ENCODE results near the gene NDRG4. TPM values are rescaled to one million over a fixed set of nuclear protein-coding genes. Genes with fewer than 3 reads are reported as not detected.

Gene NDRG4
- total and polyA plus RNA-seq, 2 experiments from 2014 or later, result 3.4 to 7.1 TPM

DNA sequence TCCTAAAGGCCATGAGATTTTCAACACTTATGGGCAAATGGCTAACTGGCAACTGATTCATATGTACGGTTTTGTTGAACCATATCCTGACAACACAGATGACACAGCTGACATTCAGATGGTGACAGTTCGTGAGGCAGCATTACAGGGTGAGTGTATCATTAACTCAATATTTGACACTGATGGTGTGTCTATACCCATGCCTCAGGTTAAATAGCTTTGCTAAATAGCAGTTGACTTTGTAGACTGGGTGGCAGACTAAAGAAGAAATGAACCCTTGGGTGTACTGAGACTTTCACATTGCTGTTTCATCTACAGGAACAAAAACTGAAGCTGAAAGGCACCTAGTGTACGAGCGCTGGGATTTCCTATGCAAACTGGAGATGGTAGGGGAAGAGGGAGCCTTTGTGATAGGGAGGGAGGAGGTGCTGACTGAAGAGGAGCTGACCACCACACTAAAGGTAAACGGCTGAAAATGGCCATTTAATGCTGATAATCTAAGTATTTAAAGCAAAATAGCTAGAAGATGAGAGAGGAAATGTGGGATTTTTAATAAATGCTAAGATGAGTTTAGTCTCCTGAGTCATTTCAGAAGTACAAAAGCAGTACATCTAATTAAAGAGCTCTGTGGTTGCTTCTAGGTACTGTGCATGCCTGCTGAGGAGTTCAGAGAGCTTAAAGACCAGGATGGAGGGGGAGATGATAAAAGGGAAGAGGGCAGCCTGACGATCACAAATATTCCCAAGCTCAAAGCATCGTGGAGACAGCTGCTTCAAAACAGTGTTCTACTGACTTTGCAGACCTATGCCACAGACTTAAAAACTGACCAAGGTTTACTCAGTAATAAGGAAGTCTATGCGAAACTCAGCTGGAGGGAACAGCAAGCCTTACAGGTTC lies 18.4 kb downstream of the NDRG4 start:
- Histone ChIP-seq H3K9me3 (ENCODE audit: low read depth) (no peaks in the 10 kb centered on the region), H4K20me1 (ENCODE audit: insufficient read depth) (no peaks in the 10 kb centered on the region), H3K9me2 (ENCODE audit: insufficient read depth) (no peaks in the 10 kb centered on the region), H3K36me3 (ENCODE audit: low read depth) (peaks cover 37% of the 10 kb centered on the region), H3K79me2 (ENCODE audit: insufficient read depth) (peaks cover 17% of the 10 kb centered on the region; the same call in 1 of the 2 replicates), H3K4me3 (no peak overlapping the region), H3K27me3 (replicated peaks; ENCODE audit: insufficient read depth) (no peaks in the 10 kb centered on the region), H3F3A (ENCODE audit: insufficient read depth) (peaks cover 35% of the 10 kb centered on the region), H2AFZ (no peak overlapping the region), H3K4me2 (ENCODE audit: unreplicated experiment) (no peak overlapping the region), H3K9ac (no peak overlapping the region), H3K27ac (no peak overlapping the region), H3K4me1 (ENCODE audit: insufficient read depth) (peaks cover 4% of the 10 kb centered on the region; the same call in 1 of the 2 replicates)
- TF ChIP-seq EZH2phosphoT487 (IDR thresholded peaks at IDR 0.05; ENCODE audit: insufficient read depth, low read depth), result no peak
- no peak for TF ChIP-seq EZH2 (IDR thresholded peaks at IDR 0.05; ENCODE audit: insufficient read depth, poor library complexity, severe bottlenecking)
- in situ Hi-C loops (cut with MboI), result no loop called here
- WGBS, 2 experiments (ENCODE audit: low coverage in 1 of 2, low lambda C conversion rate in 2 of 2, missing lambda C conversion rate in 2 of 2), result 74% methylated on average over 8 of the region's 8 CpGs
- DNase-seq, result no peak

DNA sequence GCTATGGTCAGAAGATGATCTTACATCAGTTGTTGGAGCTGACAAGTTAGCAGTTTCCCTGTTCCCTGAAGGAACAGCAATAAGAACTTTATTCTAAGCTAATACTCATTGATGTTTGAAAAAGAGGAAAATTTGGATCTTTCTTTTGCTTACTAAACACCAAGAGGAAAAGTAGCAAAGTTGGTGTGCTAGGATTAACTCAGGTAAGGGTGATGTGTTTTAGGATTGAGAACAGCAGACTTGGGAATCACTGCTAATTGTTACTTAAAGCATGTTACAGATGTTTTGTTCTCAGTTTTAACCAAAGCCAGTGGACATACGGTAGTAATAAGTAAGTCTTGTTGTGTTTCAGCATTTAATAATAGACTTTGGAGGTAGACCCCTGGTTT lies 19.0 kb downstream of the NDRG4 start:
- no peak for DNase-seq
- Histone ChIP-seq H3K79me2 (ENCODE audit: insufficient read depth) (peaks cover 20% of the 10 kb centered on the region; the same call in 1 of the 2 replicates), H3F3A (ENCODE audit: insufficient read depth) (peaks cover 35% of the 10 kb centered on the region), H3K9ac (no peak overlapping the region), H3K4me3 (no peak overlapping the region), H3K9me2 (ENCODE audit: insufficient read depth) (no peaks in the 10 kb centered on the region), H3K9me3 (ENCODE audit: low read depth) (no peaks in the 10 kb centered on the region), H4K20me1 (ENCODE audit: insufficient read depth) (no peaks in the 10 kb centered on the region), H3K4me1 (ENCODE audit: insufficient read depth) (peaks cover 4% of the 10 kb centered on the region; the same call in 1 of the 2 replicates), H3K4me2 (ENCODE audit: unreplicated experiment) (no peak overlapping the region), H2AFZ (no peak overlapping the region), H3K27ac (no peak overlapping the region), H3K36me3 (ENCODE audit: low read depth) (peaks cover 43% of the 10 kb centered on the region), H3K27me3 (replicated peaks; ENCODE audit: insufficient read depth) (no peaks in the 10 kb centered on the region)
- 90 to 92% methylated on average over 1 of the region's 1 CpG for WGBS, 2 experiments (ENCODE audit: low coverage in 1 of 2, low lambda C conversion rate in 2 of 2, missing lambda C conversion rate in 2 of 2)
- in situ Hi-C loops (cut with MboI), result no loop called here
- no peak for TF ChIP-seq EZH2 (IDR thresholded peaks at IDR 0.05; ENCODE audit: insufficient read depth, poor library complexity, severe bottlenecking)
- TF ChIP-seq EZH2phosphoT487 (IDR thresholded peaks at IDR 0.05; ENCODE audit: insufficient read depth, low read depth), result no peak

DNA sequence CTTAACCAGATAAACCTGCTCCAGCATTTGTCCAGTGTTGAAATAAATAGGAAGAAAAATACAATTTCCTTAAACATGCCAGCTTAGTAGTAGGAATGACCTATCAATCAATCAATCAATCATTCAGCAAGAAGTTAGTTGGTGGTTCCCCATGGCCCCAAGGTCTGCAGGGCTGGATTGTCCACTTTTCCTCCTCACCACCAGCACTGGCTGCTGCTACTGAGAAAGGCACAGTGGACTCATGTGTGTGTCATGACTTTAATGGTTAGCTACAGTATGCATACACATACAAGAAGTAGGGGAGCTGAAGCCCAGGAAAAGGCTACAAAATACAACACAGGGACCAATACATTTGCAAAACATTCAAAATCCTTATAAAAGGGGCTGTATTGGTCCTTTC lies 19.8 kb downstream of the NDRG4 start:
- in situ Hi-C loops (cut with MboI), result loop anchor here (10.0 kb wide), 1 partner anchor 115 kb away; no protein-coding TSS in a partner anchor
- Histone ChIP-seq H2AFZ (no peak overlapping the region), H3K4me3 (no peak overlapping the region), H3K79me2 (ENCODE audit: insufficient read depth) (peaks cover 20% of the 10 kb centered on the region; the same call in 1 of the 2 replicates), H3K27ac (no peak overlapping the region), H4K20me1 (ENCODE audit: insufficient read depth) (no peaks in the 10 kb centered on the region), H3K9ac (no peak overlapping the region), H3K9me2 (ENCODE audit: insufficient read depth) (no peaks in the 10 kb centered on the region), H3K4me2 (ENCODE audit: unreplicated experiment) (no peak overlapping the region), H3K27me3 (replicated peaks; ENCODE audit: insufficient read depth) (no peaks in the 10 kb centered on the region), H3K4me1 (ENCODE audit: insufficient read depth) (no peaks in the 10 kb centered on the region), H3K9me3 (ENCODE audit: low read depth) (no peaks in the 10 kb centered on the region), H3F3A (ENCODE audit: insufficient read depth) (peaks cover 35% of the 10 kb centered on the region), H3K36me3 (ENCODE audit: low read depth) (peaks cover 49% of the 10 kb centered on the region)
- no peak for DNase-seq
- no peak for TF ChIP-seq EZH2phosphoT487 (IDR thresholded peaks at IDR 0.05; ENCODE audit: insufficient read depth, low read depth)
- no peak for TF ChIP-seq EZH2 (IDR thresholded peaks at IDR 0.05; ENCODE audit: insufficient read depth, poor library complexity, severe bottlenecking)

DNA sequence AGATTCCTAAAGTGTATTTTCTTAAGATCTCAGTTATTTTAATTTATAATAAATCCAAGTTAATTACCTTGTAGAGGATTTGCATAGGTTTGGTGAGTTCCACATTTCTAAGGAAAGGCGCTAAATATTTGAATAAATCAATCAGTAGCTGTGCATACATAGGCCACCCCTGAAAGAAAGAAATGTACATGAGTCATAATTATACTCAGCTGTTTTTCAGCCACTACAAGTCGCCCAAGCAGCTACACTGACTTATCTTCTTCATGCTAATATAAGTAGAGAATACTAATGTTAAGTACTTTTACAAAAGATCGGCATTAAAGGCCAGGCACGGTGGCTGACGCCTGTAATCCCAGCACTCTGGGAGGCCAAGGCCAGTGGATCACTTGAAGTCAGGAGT lies 30.2 kb downstream of the NDRG4 start:
- Histone ChIP-seq H3K27me3 (replicated peaks; ENCODE audit: insufficient read depth) (no peaks in the 10 kb centered on the region), H3K9ac (no peak overlapping the region), H3F3A (ENCODE audit: insufficient read depth) (peaks cover 20% of the 10 kb centered on the region; the same call in 1 of the 2 replicates), H3K4me1 (ENCODE audit: insufficient read depth) (no peaks in the 10 kb centered on the region), H2AFZ (no peak overlapping the region), H4K20me1 (ENCODE audit: insufficient read depth) (no peaks in the 10 kb centered on the region), H3K9me3 (ENCODE audit: low read depth) (no peaks in the 10 kb centered on the region), H3K36me3 (ENCODE audit: low read depth) (peaks cover 73% of the 10 kb centered on the region), H3K4me3 (no peak overlapping the region), H3K79me2 (ENCODE audit: insufficient read depth) (0 out of 2 replicates have a peak, but pooled peaks cover 3% of the 10 kb centered on the region), H3K27ac (no peak overlapping the region), H3K9me2 (ENCODE audit: insufficient read depth) (no peaks in the 10 kb centered on the region), H3K4me2 (ENCODE audit: unreplicated experiment) (no peak overlapping the region)
- in situ Hi-C loops (cut with MboI), result no loop called here
- 82 to 86% methylated on average over 5 of the region's 5 CpGs for WGBS, 2 experiments (ENCODE audit: low coverage in 1 of 2, low lambda C conversion rate in 2 of 2, missing lambda C conversion rate in 2 of 2)
- DNase-seq, result peak; percentile 32
- TF ChIP-seq EZH2 (IDR thresholded peaks at IDR 0.05; ENCODE audit: insufficient read depth, poor library complexity, severe bottlenecking) (no peak), EZH2phosphoT487 (IDR thresholded peaks at IDR 0.05; ENCODE audit: insufficient read depth, low read depth) (no peak)

Measured in GM23248 (cell line).